SK-N-SH (cell line): Measurements from ENCODE around the gene HECTD3. TPM values are rescaled to one million over a fixed set of nuclear protein-coding genes. Genes with fewer than 3 reads are reported as not detected.

Experiments
- CTCF ChIA-PET: fragments of 300-600, 350-600 bp; formaldehyde crosslinking; extraction: SDS; loops from one replicate; lab custom pipeline; 2021; lab: Yijun Ruan, JAX
- POLR2A ChIA-PET: fragments of 350-600 bp; sonication (Branson Sonifier 250); formaldehyde crosslinking; extraction: SDS; loops from one replicate; lab custom pipeline; 2020; ENCODE audit warnings: antibody characterized with exemption, inconsistent platforms; lab: Yijun Ruan, JAX
- DNase-seq: peaks from one replicate; pipeline ENCODE4 v3.0.0; 2012
- H2AFZ ChIP-seq: fragments of 200-600 bp; sonication (generic); 2 replicates; pipeline ENCODE4 v1.8.1; 2016; ENCODE audit warnings: antibody characterized with exemption, mild to moderate bottlenecking, low read depth
- H3F3A ChIP-seq: fragments of 200-600 bp; sonication (generic); replicated peaks from 2 replicates; pipeline ENCODE3; 2016; ENCODE audit warnings: antibody characterized with exemption, mild to moderate bottlenecking; ENCODE audit not compliant: insufficient read depth
- H3K27ac ChIP-seq, 2 experiments: fragments of 200-500 bp in 1 of 2; fragments of 200-600 bp in 1 of 2; sonication (Bioruptor generic) in 1 of 2; sonication (generic), shearing (Covaris generic) in 1 of 2; 2 replicates each; pipeline versions ENCODE4 v1.5.1 to v1.6.1; 2014 to 2016; ENCODE audit warnings: low read depth in 2 of 2, inconsistent platforms in 1 of 2, low read length in 1 of 2, mild to moderate bottlenecking in 1 of 2, mixed read lengths in 1 of 2
- H3K27me3 ChIP-seq: fragments of 200-600 bp; sonication (generic), shearing (Covaris generic); 2 replicates; pipeline ENCODE4 v1.6.1; 2016; ENCODE audit warnings: mixed run types; ENCODE audit not compliant: insufficient read depth
- H3K36me3 ChIP-seq, 2 experiments: fragments of 200-500 bp in 1 of 2; fragments of 200-600 bp in 1 of 2; sonication (Bioruptor generic) in 1 of 2; sonication (generic) in 1 of 2; replicated peaks in 1 of 2; 2 replicates each; pipeline versions ENCODE3 to v1.5.1; 2014 to 2016; ENCODE audit warnings: low read length in 1 of 2, mild to moderate bottlenecking in 1 of 2; ENCODE audit not compliant: insufficient read depth in 2 of 2, control insufficient read depth in 1 of 2
- H3K4me1 ChIP-seq, 2 experiments: fragments of 200-500 bp in 1 of 2; fragments of 200-600 bp in 1 of 2; sonication (Bioruptor generic) in 1 of 2; sonication (generic), shearing (Covaris generic) in 1 of 2; 2 replicates each; pipeline versions ENCODE4 v1.5.1 to v1.6.1; 2014 to 2016; ENCODE audit warnings: low read depth in 1 of 2, low read length in 1 of 2, mixed run types in 1 of 2; ENCODE audit not compliant: insufficient read depth in 2 of 2, control insufficient read depth in 1 of 2
- H3K4me2 ChIP-seq: fragments of 200-600 bp; sonication (generic), shearing (Covaris generic); 2 replicates; pipeline ENCODE4 v1.6.1; 2017; ENCODE audit warnings: mixed run types
- H3K4me3 ChIP-seq, 2 experiments: fragments of 200-500 bp in 1 of 2; fragments of 200-600 bp in 1 of 2; sonication (Bioruptor generic) in 1 of 2; sonication (generic), shearing (Covaris generic) in 1 of 2; 2 replicates each; pipeline versions ENCODE4 v1.5.1 to v1.8.1; 2014 to 2016; ENCODE audit warnings: low read depth in 2 of 2, inconsistent platforms in 1 of 2, low read length in 1 of 2, mild to moderate bottlenecking in 1 of 2, mixed read lengths in 1 of 2, moderate library complexity in 1 of 2
- H3K79me2 ChIP-seq: fragments of 200-600 bp; sonication (generic); 2 replicates; pipeline ENCODE4 v1.8.1; 2017; ENCODE audit warnings: mild to moderate bottlenecking; ENCODE audit not compliant: insufficient read depth
- H3K9ac ChIP-seq: fragments of 200-600 bp; sonication (generic); 2 replicates; pipeline ENCODE4 v1.6.1; 2017; ENCODE audit warnings: mixed run types
- H3K9me2 ChIP-seq: fragments of 200-600 bp; sonication (generic); 2 replicates; pipeline ENCODE4 v1.6.1; 2017; ENCODE audit warnings: mixed run types
- H3K9me3 ChIP-seq: fragments of 200-600 bp; sonication (generic); 2 replicates; pipeline ENCODE4 v1.6.1; 2017; ENCODE audit warnings: mixed run types, mild to moderate bottlenecking, moderate library complexity
- H4K20me1 ChIP-seq: fragments of 200-600 bp; sonication (generic); 2 replicates; pipeline ENCODE4 v1.6.1; 2017; ENCODE audit warnings: mild to moderate bottlenecking, mixed run types; ENCODE audit not compliant: insufficient read depth
- ELF1 ChIP-seq: IDR thresholded peaks from 2 replicates; pipeline ENCODE4 v1.4.0; 2012
- FOSL2 ChIP-seq: IDR thresholded peaks from 2 replicates; pipeline ENCODE4 v1.4.0; 2012; ENCODE audit warnings: low read depth, mild to moderate bottlenecking, moderate library complexity, borderline replicate concordance
- FOXJ3 ChIP-seq: sonication (generic); formaldehyde crosslinking; IDR thresholded peaks from 2 replicates; pipeline ENCODE4 v1.5.1; 2020; ENCODE audit warnings: mild to moderate bottlenecking, missing genetic modification reagents
- MEF2A ChIP-seq: IDR thresholded peaks from 2 replicates; pipeline ENCODE4 v1.4.0; 2012; ENCODE audit warnings: low read depth, borderline replicate concordance
- MXI1 ChIP-seq: IDR thresholded peaks from 2 replicates; pipeline ENCODE4 v1.6.1; 2012; ENCODE audit warnings: mild to moderate bottlenecking, low read depth, low read length, improper control_type of control experiment
- NFIC ChIP-seq: IDR thresholded peaks from 2 replicates; pipeline ENCODE4 v1.4.0; 2012; ENCODE audit warnings: borderline replicate concordance
- POLR2AphosphoS5 ChIP-seq: IDR thresholded peaks from 2 replicates; pipeline ENCODE4 v1.6.1; 2012; ENCODE audit warnings: low read depth, low read length
- RAD21 ChIP-seq: IDR thresholded peaks from 2 replicates; pipeline ENCODE4 v1.6.1; 2012; ENCODE audit warnings: mild to moderate bottlenecking, low read length
- RCOR1 ChIP-seq: fragments of 150-350 bp; IDR thresholded peaks from 2 replicates; pipeline ENCODE4 v1.6.1; 2017; ENCODE audit warnings: antibody characterized with exemption, low read length
- RFX5 ChIP-seq: IDR thresholded peaks from 2 replicates; pipeline ENCODE4 v1.6.1; 2012; ENCODE audit warnings: mild to moderate bottlenecking, improper control_type of control experiment, low read length
- RXRA ChIP-seq: IDR thresholded peaks from 2 replicates; pipeline ENCODE4 v1.4.0; 2012; ENCODE audit warnings: low read depth, mild to moderate bottlenecking, borderline replicate concordance
- SMC3 ChIP-seq: IDR thresholded peaks from 2 replicates; pipeline ENCODE4 v1.6.1; 2012; ENCODE audit warnings: low read depth, low read length, improper control_type of control experiment
- TCF12 ChIP-seq: IDR thresholded peaks from 2 replicates; pipeline ENCODE4 v1.4.0; 2012
- WGBS: methylation state at CpG from one replicate; pipeline ENCODE4 v1.1.6; 2017; ENCODE audit warnings: low lambda C conversion rate; 5-methylcytosine and 5-hydroxymethylcytosine counted together
- polyA plus RNA-seq, 3 experiments: library from polyadenylated mRNA; depleted of rRNA; stranded (reverse); fragments of >200 nt; gene quantifications; 2 replicates each; pipeline ENCODE4 v1.2.3, GENCODE V29; 2012
- TF ChIP-seq, protein P1 (sequence below): IDR thresholded peaks from 2 replicates; pipeline ENCODE4 v1.6.1; 2012; ENCODE audit warnings: mild to moderate bottlenecking, low read depth, low read length, moderate library complexity
- TF ChIP-seq, protein P2 (sequence below): fragments of 150-350 bp; IDR thresholded peaks from 2 replicates; pipeline ENCODE4 v1.6.1; 2017; ENCODE audit warnings: antibody characterized with exemption, low read length, low read depth, borderline replicate concordance
- TF ChIP-seq, protein P3 (sequence below): fragments of 200-600 bp; sonication (generic); IDR thresholded peaks from 2 replicates; pipeline ENCODE4 v1.6.1; 2017; ENCODE audit warnings: antibody characterized with exemption, mild to moderate bottlenecking, moderate library complexity
- TF ChIP-seq, protein P4 (sequence below): IDR thresholded peaks from 2 replicates; pipeline ENCODE4 v1.4.0; 2012; ENCODE audit warnings: low read depth, borderline replicate concordance

The HECTD3 gene
- polyA plus RNA-seq, 1 of the 3 experiments (the other 2 are of a cell fraction) = 39.3 TPM

DNA sequence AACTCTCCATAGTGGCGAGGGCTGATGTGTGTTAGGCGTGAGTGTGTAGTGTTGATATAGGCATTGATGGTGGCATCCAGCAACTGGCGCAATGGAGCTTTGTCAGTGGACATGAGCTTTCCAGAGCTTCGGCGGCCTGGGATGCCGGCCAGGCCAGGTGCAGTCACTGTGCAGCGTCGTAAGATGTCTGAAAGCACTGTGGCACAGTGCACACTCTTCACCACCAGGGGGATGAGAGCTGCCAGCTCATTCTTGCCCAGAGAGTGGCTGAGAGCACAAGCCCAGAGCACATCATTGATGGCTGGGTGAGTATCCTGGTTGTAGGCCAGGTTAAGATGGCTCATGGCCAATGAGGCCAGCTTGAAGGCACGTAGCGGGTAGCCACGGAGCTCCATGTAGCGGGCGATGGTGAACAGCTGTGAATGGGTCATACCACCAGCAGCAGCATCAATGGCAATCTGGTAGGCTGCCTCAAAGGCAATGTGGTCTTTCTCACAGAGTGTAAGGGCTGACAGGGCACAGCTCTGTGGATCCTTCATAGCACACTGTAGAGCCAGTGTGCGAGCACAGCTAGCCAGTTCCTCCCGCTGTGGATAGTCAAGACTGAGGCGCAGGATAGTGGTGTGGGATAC, 7.6 kb upstream of the HECTD3 start:
- no peaks in the 10 kb centered on the region for H3K9me3 ChIP-seq
- no peaks in the 10 kb centered on the region for H3K9me2 ChIP-seq
- H3K4me1 ChIP-seq = peaks cover 0 to 13% of the 10 kb centered on the region in 2 experiments; a peak in 1 of 4 replicates
- H3K27me3 ChIP-seq = no peaks in the 10 kb centered on the region
- no peak overlapping the region for H3K4me2 ChIP-seq
- H3K27ac ChIP-seq = no peak overlapping the region; a peak in 1 of 4 replicates
- TF ChIP-seq POLR2AphosphoS5 = no peak
- TF ChIP-seq, protein P1, sequence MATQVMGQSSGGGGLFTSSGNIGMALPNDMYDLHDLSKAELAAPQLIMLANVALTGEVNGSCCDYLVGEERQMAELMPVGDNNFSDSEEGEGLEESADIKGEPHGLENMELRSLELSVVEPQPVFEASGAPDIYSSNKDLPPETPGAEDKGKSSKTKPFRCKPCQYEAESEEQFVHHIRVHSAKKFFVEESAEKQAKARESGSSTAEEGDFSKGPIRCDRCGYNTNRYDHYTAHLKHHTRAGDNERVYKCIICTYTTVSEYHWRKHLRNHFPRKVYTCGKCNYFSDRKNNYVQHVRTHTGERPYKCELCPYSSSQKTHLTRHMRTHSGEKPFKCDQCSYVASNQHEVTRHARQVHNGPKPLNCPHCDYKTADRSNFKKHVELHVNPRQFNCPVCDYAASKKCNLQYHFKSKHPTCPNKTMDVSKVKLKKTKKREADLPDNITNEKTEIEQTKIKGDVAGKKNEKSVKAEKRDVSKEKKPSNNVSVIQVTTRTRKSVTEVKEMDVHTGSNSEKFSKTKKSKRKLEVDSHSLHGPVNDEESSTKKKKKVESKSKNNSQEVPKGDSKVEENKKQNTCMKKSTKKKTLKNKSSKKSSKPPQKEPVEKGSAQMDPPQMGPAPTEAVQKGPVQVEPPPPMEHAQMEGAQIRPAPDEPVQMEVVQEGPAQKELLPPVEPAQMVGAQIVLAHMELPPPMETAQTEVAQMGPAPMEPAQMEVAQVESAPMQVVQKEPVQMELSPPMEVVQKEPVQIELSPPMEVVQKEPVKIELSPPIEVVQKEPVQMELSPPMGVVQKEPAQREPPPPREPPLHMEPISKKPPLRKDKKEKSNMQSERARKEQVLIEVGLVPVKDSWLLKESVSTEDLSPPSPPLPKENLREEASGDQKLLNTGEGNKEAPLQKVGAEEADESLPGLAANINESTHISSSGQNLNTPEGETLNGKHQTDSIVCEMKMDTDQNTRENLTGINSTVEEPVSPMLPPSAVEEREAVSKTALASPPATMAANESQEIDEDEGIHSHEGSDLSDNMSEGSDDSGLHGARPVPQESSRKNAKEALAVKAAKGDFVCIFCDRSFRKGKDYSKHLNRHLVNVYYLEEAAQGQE = no peak
- peak; percentile 74 for TF ChIP-seq RAD21
- TF ChIP-seq, protein P2, sequence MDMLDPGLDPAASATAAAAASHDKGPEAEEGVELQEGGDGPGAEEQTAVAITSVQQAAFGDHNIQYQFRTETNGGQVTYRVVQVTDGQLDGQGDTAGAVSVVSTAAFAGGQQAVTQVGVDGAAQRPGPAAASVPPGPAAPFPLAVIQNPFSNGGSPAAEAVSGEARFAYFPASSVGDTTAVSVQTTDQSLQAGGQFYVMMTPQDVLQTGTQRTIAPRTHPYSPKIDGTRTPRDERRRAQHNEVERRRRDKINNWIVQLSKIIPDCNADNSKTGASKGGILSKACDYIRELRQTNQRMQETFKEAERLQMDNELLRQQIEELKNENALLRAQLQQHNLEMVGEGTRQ = no peak
- TF ChIP-seq RCOR1 = no peak
- TF ChIP-seq SMC3 = peak; percentile 91
- TF ChIP-seq, protein P3, sequence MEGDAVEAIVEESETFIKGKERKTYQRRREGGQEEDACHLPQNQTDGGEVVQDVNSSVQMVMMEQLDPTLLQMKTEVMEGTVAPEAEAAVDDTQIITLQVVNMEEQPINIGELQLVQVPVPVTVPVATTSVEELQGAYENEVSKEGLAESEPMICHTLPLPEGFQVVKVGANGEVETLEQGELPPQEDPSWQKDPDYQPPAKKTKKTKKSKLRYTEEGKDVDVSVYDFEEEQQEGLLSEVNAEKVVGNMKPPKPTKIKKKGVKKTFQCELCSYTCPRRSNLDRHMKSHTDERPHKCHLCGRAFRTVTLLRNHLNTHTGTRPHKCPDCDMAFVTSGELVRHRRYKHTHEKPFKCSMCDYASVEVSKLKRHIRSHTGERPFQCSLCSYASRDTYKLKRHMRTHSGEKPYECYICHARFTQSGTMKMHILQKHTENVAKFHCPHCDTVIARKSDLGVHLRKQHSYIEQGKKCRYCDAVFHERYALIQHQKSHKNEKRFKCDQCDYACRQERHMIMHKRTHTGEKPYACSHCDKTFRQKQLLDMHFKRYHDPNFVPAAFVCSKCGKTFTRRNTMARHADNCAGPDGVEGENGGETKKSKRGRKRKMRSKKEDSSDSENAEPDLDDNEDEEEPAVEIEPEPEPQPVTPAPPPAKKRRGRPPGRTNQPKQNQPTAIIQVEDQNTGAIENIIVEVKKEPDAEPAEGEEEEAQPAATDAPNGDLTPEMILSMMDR = peak; percentile 72
- peak; percentile 58 for DNase-seq
- POLR2A ChIA-PET = interaction anchor here (1.0 to 2.2 kb wide), 4 partner anchors 187 to 321 kb away, joined by 4 to 10 read pairs (median 6); partner anchors contain the start of genes MUTYH, TOE1 and ZSWIM5
- peaks cover 2% of the 10 kb centered on the region; the same call in 1 of the 2 replicates for H3K79me2 ChIP-seq
- H3K4me3 ChIP-seq = no peak overlapping the region
- no peak overlapping the region for H3K9ac ChIP-seq
- 68% methylated on average over 13 of the region's 16 CpGs for WGBS
- CTCF ChIA-PET = interaction anchor here (0.5 to 13.4 kb wide), 22 partner anchors 10 to 474 kb away, joined by 3 to 470 read pairs (median 4); partner anchors contain the start of genes RNU5D-1, TESK2 and ZSWIM5
- H3K36me3 ChIP-seq = peaks cover 0 to 20% of the 10 kb centered on the region in 2 experiments
- H3F3A ChIP-seq = no peaks in the 10 kb centered on the region
- H4K20me1 ChIP-seq = no peaks in the 10 kb centered on the region
- H2AFZ ChIP-seq = no peak overlapping the region

DNA sequence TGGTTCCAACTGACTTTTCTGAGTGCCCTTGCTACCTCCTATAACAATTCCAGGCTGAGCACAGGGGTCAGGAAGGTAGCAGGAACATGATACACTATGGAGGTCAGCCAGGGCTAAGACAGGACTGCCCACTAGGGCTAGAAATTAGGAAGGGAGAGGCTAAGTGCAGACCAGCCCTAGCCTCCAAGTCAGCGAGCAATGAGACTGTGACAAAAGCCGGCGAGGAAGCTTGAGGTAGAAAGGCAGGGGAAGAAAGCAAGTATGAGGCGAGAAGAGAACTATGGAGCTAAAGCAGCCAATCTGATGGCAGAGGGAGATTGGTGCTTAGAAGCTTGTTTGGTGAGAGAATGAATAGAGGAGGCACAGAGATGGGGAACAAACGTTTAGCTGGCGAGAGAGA, 5.6 kb upstream of the HECTD3 start:
- DNase-seq = no peak
- Histone ChIP-seq H3K27me3 (no peaks in the 10 kb centered on the region), H3K9ac (no peak overlapping the region), H3K4me1 (peaks cover under 1 to 25% of the 10 kb centered on the region in 2 experiments; a peak in 3 of 4 replicates), H3K36me3 (peaks cover 0 to 23% of the 10 kb centered on the region in 2 experiments), H3F3A (peaks cover 5% of the 10 kb centered on the region), H4K20me1 (no peaks in the 10 kb centered on the region), H3K79me2 (peaks cover 17% of the 10 kb centered on the region; the same call in 1 of the 2 replicates), H3K4me3 (no peak overlapping the region), H3K9me3 (no peaks in the 10 kb centered on the region), H3K27ac (no peak overlapping the region), H2AFZ (no peak overlapping the region), H3K4me2 (no peak overlapping the region), H3K9me2 (no peaks in the 10 kb centered on the region)
- CTCF ChIA-PET = interaction anchor here (1.7 to 13.4 kb wide), 2 partner anchors 181 to 285 kb away, joined by 4 to 470 read pairs; no protein-coding TSS in a partner anchor
- POLR2A ChIA-PET = no interaction called here
- WGBS = 78% methylated on average over 6 of the region's 6 CpGs
- no peak for TF ChIP-seq RXRA
- TF ChIP-seq TCF12 = no peak
- TF ChIP-seq FOXJ3 = no peak
- TF ChIP-seq NFIC = no peak
- TF ChIP-seq, protein P4, sequence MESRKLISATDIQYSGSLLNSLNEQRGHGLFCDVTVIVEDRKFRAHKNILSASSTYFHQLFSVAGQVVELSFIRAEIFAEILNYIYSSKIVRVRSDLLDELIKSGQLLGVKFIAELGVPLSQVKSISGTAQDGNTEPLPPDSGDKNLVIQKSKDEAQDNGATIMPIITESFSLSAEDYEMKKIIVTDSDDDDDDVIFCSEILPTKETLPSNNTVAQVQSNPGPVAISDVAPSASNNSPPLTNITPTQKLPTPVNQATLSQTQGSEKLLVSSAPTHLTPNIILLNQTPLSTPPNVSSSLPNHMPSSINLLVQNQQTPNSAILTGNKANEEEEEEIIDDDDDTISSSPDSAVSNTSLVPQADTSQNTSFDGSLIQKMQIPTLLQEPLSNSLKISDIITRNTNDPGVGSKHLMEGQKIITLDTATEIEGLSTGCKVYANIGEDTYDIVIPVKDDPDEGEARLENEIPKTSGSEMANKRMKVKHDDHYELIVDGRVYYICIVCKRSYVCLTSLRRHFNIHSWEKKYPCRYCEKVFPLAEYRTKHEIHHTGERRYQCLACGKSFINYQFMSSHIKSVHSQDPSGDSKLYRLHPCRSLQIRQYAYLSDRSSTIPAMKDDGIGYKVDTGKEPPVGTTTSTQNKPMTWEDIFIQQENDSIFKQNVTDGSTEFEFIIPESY = no peak
- no peak for TF ChIP-seq MXI1
- TF ChIP-seq SMC3 = no peak
- no peak for TF ChIP-seq MEF2A
- TF ChIP-seq RFX5 = no peak
- TF ChIP-seq ELF1 = no peak
- no peak for TF ChIP-seq FOSL2
